ENCODE data around the gene SPINK6.
A peak's percentile ranks its signal among the peaks of the same experiment; 100 is the strongest.

The SPINK6 gene

DNA sequence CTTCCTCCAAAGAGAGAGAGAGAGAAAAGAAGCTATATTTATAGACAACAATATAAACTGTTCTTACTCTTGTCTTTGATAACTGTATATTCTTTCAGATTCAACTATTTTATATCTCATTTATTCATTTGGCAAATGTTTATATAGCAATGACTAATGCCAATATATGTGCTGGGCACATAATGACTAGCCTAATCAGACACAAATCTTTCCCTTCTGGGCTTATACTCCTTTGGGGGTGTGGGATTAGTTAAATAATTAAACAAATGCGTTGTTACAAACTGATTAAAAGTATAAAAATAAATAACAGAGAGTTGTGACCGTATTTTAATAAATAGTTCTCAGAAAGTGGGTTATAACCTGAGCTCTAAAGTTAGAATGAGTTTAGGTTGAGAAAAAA is 30.5 kb upstream of the SPINK6 start:
- no peak overlapping the region for H3K4me3 ChIP-seq (ENCODE audit: low read length)
- DNase-seq (ENCODE audit: low read depth), result no peak
- TF ChIP-seq, protein P1, sequence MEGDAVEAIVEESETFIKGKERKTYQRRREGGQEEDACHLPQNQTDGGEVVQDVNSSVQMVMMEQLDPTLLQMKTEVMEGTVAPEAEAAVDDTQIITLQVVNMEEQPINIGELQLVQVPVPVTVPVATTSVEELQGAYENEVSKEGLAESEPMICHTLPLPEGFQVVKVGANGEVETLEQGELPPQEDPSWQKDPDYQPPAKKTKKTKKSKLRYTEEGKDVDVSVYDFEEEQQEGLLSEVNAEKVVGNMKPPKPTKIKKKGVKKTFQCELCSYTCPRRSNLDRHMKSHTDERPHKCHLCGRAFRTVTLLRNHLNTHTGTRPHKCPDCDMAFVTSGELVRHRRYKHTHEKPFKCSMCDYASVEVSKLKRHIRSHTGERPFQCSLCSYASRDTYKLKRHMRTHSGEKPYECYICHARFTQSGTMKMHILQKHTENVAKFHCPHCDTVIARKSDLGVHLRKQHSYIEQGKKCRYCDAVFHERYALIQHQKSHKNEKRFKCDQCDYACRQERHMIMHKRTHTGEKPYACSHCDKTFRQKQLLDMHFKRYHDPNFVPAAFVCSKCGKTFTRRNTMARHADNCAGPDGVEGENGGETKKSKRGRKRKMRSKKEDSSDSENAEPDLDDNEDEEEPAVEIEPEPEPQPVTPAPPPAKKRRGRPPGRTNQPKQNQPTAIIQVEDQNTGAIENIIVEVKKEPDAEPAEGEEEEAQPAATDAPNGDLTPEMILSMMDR (conservative IDR thresholded peaks at IDR 0.05; ENCODE audit: low read length), result no peak

DNA sequence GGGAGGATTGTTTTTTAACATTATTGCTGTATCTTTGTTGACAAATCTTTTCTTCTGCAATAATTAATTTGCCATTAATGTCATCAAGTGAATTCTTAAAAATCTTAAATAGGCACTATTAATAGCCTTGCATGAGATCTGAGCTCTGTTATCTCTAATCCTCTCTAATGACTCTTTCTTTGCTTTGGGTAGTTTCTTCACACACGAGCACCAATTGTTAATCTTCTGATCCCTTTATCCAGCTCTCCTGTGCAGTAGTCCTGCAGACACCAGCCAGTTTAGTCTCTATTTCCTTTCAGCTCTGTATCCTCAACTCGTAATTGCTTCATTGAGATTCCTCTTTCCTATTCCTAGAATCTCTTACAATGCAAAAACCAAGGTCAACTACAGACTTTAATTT is 26.4 kb upstream of the SPINK6 start:
- H3K4me3 ChIP-seq (ENCODE audit: low read length), result no peak overlapping the region
- TF ChIP-seq, protein P1 (conservative IDR thresholded peaks at IDR 0.05; ENCODE audit: low read length), result no peak

GRCh38 chr5:148177207-148177606 is 25.6 kb upstream of the SPINK6 start:
- TF ChIP-seq, protein P1 (conservative IDR thresholded peaks at IDR 0.05; ENCODE audit: low read length), result no peak
- DNase-seq (ENCODE audit: low read depth), result no peak

More for the DNA sequence above, 26.4 kb upstream of the SPINK6 start:
- no peak for DNase-seq (ENCODE audit: low read depth)

DNA sequence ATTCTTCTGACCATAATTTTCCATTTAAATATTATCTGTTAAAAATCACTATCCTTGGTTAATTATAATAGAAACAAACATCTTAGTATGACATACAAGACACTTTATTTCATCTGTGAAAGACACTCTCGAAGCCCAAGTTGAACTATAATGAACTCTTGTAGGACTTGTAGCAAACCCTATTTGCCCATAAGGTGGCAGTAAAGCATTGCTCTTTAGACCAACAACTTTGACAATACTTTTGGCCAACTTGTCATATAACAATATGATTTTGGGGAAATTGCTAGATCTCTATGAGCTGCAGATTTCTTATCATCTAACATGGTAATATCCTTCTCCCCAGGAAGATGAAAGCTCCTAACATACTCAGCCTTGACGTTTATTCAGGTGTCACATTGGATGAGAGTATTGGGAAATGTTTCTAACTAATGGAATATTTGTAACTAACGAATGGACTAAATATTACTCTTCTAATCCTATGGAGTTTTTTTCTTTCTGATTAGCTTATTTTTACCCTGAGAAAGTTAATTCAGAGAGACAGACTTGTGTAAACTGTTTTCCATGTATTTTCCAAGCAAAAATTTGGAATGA is 23.5 kb upstream of the SPINK6 start:
- H3K4me3 ChIP-seq (ENCODE audit: low read length), result no peak overlapping the region
- TF ChIP-seq, protein P1 (conservative IDR thresholded peaks at IDR 0.05; ENCODE audit: low read length), result peak; percentile 74
- peak; percentile 63 for DNase-seq (ENCODE audit: low read depth)

More at GRCh38 chr5:148177207-148177606, 25.6 kb upstream of the SPINK6 start:
- H3K4me3 ChIP-seq (ENCODE audit: low read length), result no peak overlapping the region

DNA sequence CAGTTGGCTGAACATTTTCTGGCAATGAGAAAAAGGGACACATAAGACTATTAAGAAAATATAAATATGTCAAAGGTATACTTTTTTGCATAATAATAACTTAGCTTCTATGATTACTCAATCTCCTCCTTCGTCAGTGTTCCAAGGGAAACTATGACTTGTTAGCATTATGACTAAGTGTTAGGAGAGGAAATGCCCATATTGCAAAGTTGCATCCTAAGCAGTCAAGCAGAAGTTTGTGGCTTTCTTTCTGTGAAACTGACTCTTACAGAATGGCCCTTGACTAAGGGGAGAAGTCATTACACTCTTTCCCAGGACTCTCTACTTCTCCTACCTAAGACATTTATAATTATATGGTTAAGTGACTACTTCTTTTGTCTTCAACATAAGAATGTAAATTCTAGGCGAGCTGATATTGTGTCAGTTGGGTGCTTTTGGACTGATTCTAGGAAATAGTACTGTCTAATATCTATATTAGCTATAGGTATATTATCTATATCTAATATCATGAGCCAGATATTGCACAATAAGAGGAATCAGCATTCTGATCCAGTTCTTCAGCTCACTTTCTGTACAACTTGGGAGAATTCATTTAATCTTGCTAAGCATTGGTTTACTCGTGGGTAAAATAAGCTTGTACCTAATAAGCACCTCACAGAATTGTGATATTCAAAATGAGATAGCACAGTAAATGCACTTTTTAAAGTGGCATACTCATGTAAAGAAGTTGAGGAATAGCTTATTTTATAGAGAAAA is 16.4 kb upstream of the SPINK6 start:
- peak; percentile 19 for DNase-seq (ENCODE audit: low read depth)

DNA sequence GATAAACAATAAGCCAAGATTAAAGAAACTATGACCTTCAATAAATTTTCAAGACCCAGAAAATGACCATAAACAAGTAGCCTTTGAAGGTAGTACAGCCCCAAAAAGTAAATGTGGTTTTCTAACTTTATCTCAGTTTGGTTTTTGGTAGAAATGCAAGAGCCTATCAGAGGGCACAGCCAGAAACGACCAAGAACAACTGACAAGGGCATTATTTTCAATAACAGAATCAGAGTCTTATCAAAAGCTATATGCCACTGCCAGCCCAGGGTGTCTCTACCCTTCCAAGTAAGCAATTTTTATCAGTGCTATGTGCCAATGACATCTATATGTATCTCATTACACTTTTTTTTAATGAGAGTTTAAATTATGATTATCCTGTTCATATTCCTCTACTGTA is 11.8 kb upstream of the SPINK6 start:
- no peak for DNase-seq (ENCODE audit: low read depth)
- no peak overlapping the region for H3K4me3 ChIP-seq (ENCODE audit: low read length)
- TF ChIP-seq, protein P1 (conservative IDR thresholded peaks at IDR 0.05; ENCODE audit: low read length), result no peak

More for the DNA sequence above, 16.4 kb upstream of the SPINK6 start:
- no peak overlapping the region for H3K4me3 ChIP-seq (ENCODE audit: low read length)
- TF ChIP-seq, protein P1 (conservative IDR thresholded peaks at IDR 0.05; ENCODE audit: low read length), result no peak

DNA sequence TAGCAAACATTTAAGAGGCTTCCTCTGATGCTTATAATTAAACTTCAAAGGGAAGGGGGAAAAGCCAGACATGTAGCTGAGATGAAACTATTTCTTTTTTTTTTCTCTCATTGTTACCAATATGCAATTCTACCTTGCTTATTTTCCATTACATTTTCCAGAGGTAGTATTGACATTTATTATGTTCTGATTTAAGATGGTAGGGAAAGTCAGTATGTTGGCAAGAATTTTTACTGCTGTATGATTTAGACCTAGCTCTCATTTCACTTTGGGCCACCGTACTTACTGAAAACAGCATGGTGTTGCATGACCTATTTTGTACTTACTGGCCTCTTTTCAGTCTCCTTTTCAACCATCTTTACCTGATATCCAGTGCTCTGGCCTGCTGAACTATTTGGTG is 9.6 kb upstream of the SPINK6 start:
- no peak for DNase-seq (ENCODE audit: low read depth)
- H3K4me3 ChIP-seq (ENCODE audit: low read length), result no peak overlapping the region
- TF ChIP-seq, protein P1 (conservative IDR thresholded peaks at IDR 0.05; ENCODE audit: low read length), result no peak

All from AG10803 (cell line).